Measurements from ENCODE around the gene HDAC10. TPM values are rescaled to one million over a fixed set of nuclear protein-coding genes. Genes with fewer than 3 reads are reported as not detected.

The HDAC10 gene
- total RNA-seq, 1 experiment from 2014 or later = 45.0 TPM

- H2BK20ac ChIP-seq (ENCODE audit: low read depth, low read length, poor library complexity, severe bottlenecking) = no peak overlapping the region
- H3K4ac ChIP-seq (ENCODE audit: low read depth, low read length) = no peak overlapping the region
- no peak overlapping the region for H2BK12ac ChIP-seq (ENCODE audit: insufficient read length, low read depth, low read length)
- Mint-ChIP-seq H3K4me3 (peak overlapping the region in 1 of 2 experiments; percentile 42; a peak in 1 of 5 replicates), H3K36me3 (ENCODE audit: insufficient read depth in 1 of 3, low read depth in 3 of 3) (peaks cover 0 to 3% (median 0%) of the 10 kb centered on the region in 3 experiments; a peak in 2 of 7 replicates), H3K27me3 (ENCODE audit: low read depth) (peaks cover 35% of the 10 kb centered on the region), H3K4me1 (peaks cover 8 to 12% of the 10 kb centered on the region in 2 experiments), H3K27ac (no peak overlapping the region), H3K9me3 (no peaks in the 10 kb centered on the region; a peak in 1 of 5 replicates)
- H4K20me1 ChIP-seq (ENCODE audit: control insufficient read depth, insufficient read depth, insufficient read length) = no peaks in the 10 kb centered on the region
- H2BK5ac ChIP-seq (ENCODE audit: insufficient read length, low read length) = no peak overlapping the region
- H3K4me2 ChIP-seq (ENCODE audit: insufficient read depth, insufficient read length, low read length) = no peak overlapping the region
- no peak overlapping the region for H4K5ac ChIP-seq (ENCODE audit: insufficient read length, low read depth, low read length)
- H3K79me1 ChIP-seq (ENCODE audit: insufficient read depth, low read depth, low read length, poor library complexity, severe bottlenecking) = no peaks in the 10 kb centered on the region
- H2BK120ac ChIP-seq (ENCODE audit: low read depth, low read length, poor library complexity, severe bottlenecking) = no peak overlapping the region
- no peak overlapping the region for H2AK5ac ChIP-seq (ENCODE audit: insufficient read length, low read length)
- WGBS (ENCODE audit: extremely low coverage, insufficient read length, low lambda C conversion rate) = no CpG with 5 or more reads among the region's 15 CpGs
- H3K27me3 ChIP-seq (ENCODE audit: insufficient read depth, low read length) = no peaks in the 10 kb centered on the region
- H3K79me2 ChIP-seq (ENCODE audit: insufficient read depth, low read length) = no peaks in the 10 kb centered on the region
- H3K18ac ChIP-seq (ENCODE audit: insufficient read length, low read depth, low read length) = no peak overlapping the region
- H2AFZ ChIP-seq (ENCODE audit: low read length) = no peak overlapping the region
- H4K91ac ChIP-seq (ENCODE audit: insufficient read length, low read depth, low read length) = no peak overlapping the region
- DNase-seq = no peak
- H3K23ac ChIP-seq (ENCODE audit: insufficient read length, low read depth, low read length) = no peak overlapping the region
- TF ChIP-seq, protein P1, sequence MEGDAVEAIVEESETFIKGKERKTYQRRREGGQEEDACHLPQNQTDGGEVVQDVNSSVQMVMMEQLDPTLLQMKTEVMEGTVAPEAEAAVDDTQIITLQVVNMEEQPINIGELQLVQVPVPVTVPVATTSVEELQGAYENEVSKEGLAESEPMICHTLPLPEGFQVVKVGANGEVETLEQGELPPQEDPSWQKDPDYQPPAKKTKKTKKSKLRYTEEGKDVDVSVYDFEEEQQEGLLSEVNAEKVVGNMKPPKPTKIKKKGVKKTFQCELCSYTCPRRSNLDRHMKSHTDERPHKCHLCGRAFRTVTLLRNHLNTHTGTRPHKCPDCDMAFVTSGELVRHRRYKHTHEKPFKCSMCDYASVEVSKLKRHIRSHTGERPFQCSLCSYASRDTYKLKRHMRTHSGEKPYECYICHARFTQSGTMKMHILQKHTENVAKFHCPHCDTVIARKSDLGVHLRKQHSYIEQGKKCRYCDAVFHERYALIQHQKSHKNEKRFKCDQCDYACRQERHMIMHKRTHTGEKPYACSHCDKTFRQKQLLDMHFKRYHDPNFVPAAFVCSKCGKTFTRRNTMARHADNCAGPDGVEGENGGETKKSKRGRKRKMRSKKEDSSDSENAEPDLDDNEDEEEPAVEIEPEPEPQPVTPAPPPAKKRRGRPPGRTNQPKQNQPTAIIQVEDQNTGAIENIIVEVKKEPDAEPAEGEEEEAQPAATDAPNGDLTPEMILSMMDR (conservative IDR thresholded peaks at IDR 0.05) = no peak
- H3K9ac ChIP-seq (ENCODE audit: extremely low read depth, insufficient read length, low read length) = no peak overlapping the region
- no peak overlapping the region for H3K27ac ChIP-seq (ENCODE audit: insufficient read length, low read depth, low read length)
- H4K8ac ChIP-seq (replicated peaks; ENCODE audit: insufficient read length, low read depth, low read length) = no peak overlapping the region
- H3K9me3 ChIP-seq (ENCODE audit: control insufficient read depth, low read depth, low read length) = no peaks in the 10 kb centered on the region
- no peak overlapping the region for H3K56ac ChIP-seq (ENCODE audit: insufficient read length, low read depth, low read length)
- no peak overlapping the region for H2BK15ac ChIP-seq (ENCODE audit: low read depth, low read length)
- no peak overlapping the region for H3T11ph ChIP-seq (ENCODE audit: low read length)
- H3K14ac ChIP-seq (ENCODE audit: insufficient read depth, low read length) = no peak overlapping the region
- no peaks in the 10 kb centered on the region for H3K4me1 ChIP-seq (ENCODE audit: insufficient read depth, low read length)
- peaks cover 8% of the 10 kb centered on the region for H3K23me2 ChIP-seq (ENCODE audit: insufficient read length, low read depth, low read length, poor library complexity, severe bottlenecking)
Measured at GRCh38 chr22:50259302-50259701, 8.2 kb upstream of the HDAC10 start.

All from H9 (cell line).